GM23338 (cell line): ENCODE data around the gene RAB11B. TPM values are rescaled to one million over a fixed set of nuclear protein-coding genes. Genes with fewer than 3 reads are reported as not detected.
"Not testable (repeated sequence)": the region's sequence is repeated elsewhere in the genome, so short reads cannot be mapped to it uniquely, and the experiment has no call there.

Experiments used
- ATAC-seq: fragments of 200-7000 bp; cut with Tn5 transposase; 3 replicates; pipeline ENCODE4 v1.9.1; 2020
- DNase-seq: peaks from one replicate; pipeline ENCODE4 v3.0.0-alpha.2; 2015; ENCODE audit warnings: low spot score
- H2AFZ ChIP-seq: fragments of 200-600 bp; sonication (generic); 2 replicates; pipeline ENCODE4 v1.8.0; 2016; ENCODE audit warnings: antibody characterized with exemption, mild to moderate bottlenecking, moderate library complexity
- H3F3A ChIP-seq: fragments of 200-600 bp; sonication (generic); replicated peaks from 2 replicates; pipeline ENCODE4 v1.8.0; 2017; ENCODE audit warnings: antibody characterized with exemption, mixed run types, low read depth
- H3K27ac ChIP-seq: fragments of 200-600 bp; sonication (generic); 2 replicates; pipeline ENCODE4 v1.6.1; 2016; ENCODE audit warnings: low read depth
- H3K27me3 ChIP-seq: fragments of 200-600 bp; sonication (generic); 2 replicates; pipeline ENCODE4 v1.8.0; 2016; ENCODE audit warnings: mild to moderate bottlenecking, mixed run types, moderate library complexity; ENCODE audit not compliant: insufficient read depth
- H3K36me3 ChIP-seq: fragments of 200-600 bp; sonication (generic); 2 replicates; pipeline ENCODE4 v1.8.0; 2016; ENCODE audit warnings: mild to moderate bottlenecking; ENCODE audit not compliant: insufficient read depth
- H3K4me1 ChIP-seq: fragments of 200-600 bp; sonication (generic); 2 replicates; pipeline ENCODE4 v1.8.0; 2016; ENCODE audit warnings: mild to moderate bottlenecking, moderate library complexity; ENCODE audit not compliant: insufficient read depth
- H3K4me2 ChIP-seq: fragments of 200-600 bp; sonication (generic); 2 replicates; pipeline ENCODE4 v1.7.1; 2017; ENCODE audit warnings: mixed run types
- H3K4me3 ChIP-seq: fragments of 200-600 bp; sonication (generic); 2 replicates; pipeline ENCODE4 v1.6.1; 2016; ENCODE audit warnings: mixed run types
- H3K79me2 ChIP-seq: fragments of 200-600 bp; sonication (generic); replicated peaks from 2 replicates; pipeline ENCODE4 v1.8.0; 2017; ENCODE audit warnings: mild to moderate bottlenecking; ENCODE audit not compliant: insufficient read depth
- H3K9me2 ChIP-seq: fragments of 200-600 bp; sonication (generic); 2 replicates; pipeline ENCODE4 v1.8.0; 2017; ENCODE audit not compliant: insufficient read depth
- H4K20me1 ChIP-seq: fragments of 200-600 bp; sonication (generic); replicated peaks from 2 replicates; pipeline ENCODE4 v1.8.0; 2017; ENCODE audit warnings: mild to moderate bottlenecking; ENCODE audit not compliant: insufficient read depth
- H3K27ac Mint-ChIP-seq: 2 replicates; pipeline ENCODE4 v1.8.0; 2020; ENCODE audit warnings: inconsistent platforms, mild to moderate bottlenecking, moderate library complexity, mixed read lengths
- H3K27me3 Mint-ChIP-seq: 3 replicates; pipeline ENCODE4 v1.8.0; 2022; ENCODE audit warnings: low read depth, mild to moderate bottlenecking, moderate library complexity, mixed read lengths, inconsistent platforms; ENCODE audit not compliant: insufficient read depth, poor library complexity
- H3K36me3 Mint-ChIP-seq: 3 replicates; pipeline ENCODE4 v1.8.0; 2021; ENCODE audit warnings: low read depth, mild to moderate bottlenecking, inconsistent platforms, moderate library complexity, mixed read lengths
- H3K4me1 Mint-ChIP-seq: 3 replicates; pipeline ENCODE4 v1.8.0; 2020; ENCODE audit warnings: mild to moderate bottlenecking, inconsistent platforms, mixed read lengths
- H3K4me3 Mint-ChIP-seq: 3 replicates; pipeline ENCODE4 v1.8.0; 2021; ENCODE audit warnings: moderate library complexity, mild to moderate bottlenecking, inconsistent platforms, mixed read lengths
- H3K9me3 Mint-ChIP-seq: 3 replicates; pipeline ENCODE4 v1.8.0; 2020; ENCODE audit warnings: moderate library complexity, mild to moderate bottlenecking, inconsistent platforms, mixed read lengths
- REST ChIP-seq: IDR thresholded peaks from one replicate; pipeline ENCODE4 v1.6.1; 2018; ENCODE audit warnings: antibody characterized with exemption; ENCODE audit not compliant: unreplicated experiment
- STAT1 ChIP-seq: IDR thresholded peaks from one replicate; pipeline ENCODE4 v1.6.1; 2016; ENCODE audit warnings: antibody characterized with exemption; ENCODE audit not compliant: unreplicated experiment
- polyA plus RNA-seq: library from polyadenylated mRNA; unstranded; fragments of >200 nt; fragmentation: Nextera tagmentation; extraction: Ambion mirVana; gene quantifications from 2 replicates; pipeline ENCODE4 v1.2.1, GENCODE V29; 2016
- total RNA-seq: library from RNA; depleted of rRNA; stranded (reverse); fragments of >200 nt; shearing (Covaris generic); gene quantifications from 2 replicates; pipeline ENCODE4 v1.2.3, GENCODE V29; 2014
- TF ChIP-seq, protein P1 (sequence below), 2 experiments: fragments of 200-600 bp in 1 of 2; sonication (generic) in 1 of 2; conservative IDR thresholded peaks; 2 replicates each; pipeline versions ENCODE4 v1.5.1 to v1.6.1; 2016 to 2017; ENCODE audit warnings: antibody characterized with exemption in 2 of 2, low read depth in 2 of 2, mild to moderate bottlenecking in 2 of 2, moderate library complexity in 1 of 2

The RAB11B gene
- total and polyA plus RNA-seq, 2 experiments from 2014 or later = 66.0 to 79.6 TPM

GRCh38 chr19:8373867-8374813, 16.0 kb upstream of the RAB11B start:
- Mint-ChIP-seq H3K27me3 (peaks cover 8% of the 10 kb centered on the region), H3K4me3 (no peak overlapping the region), H3K36me3 (peaks cover 14% of the 10 kb centered on the region), H3K4me1 (no peaks in the 10 kb centered on the region), H3K9me3 (peaks cover 7% of the 10 kb centered on the region), H3K27ac (no peak overlapping the region)
- H3K4me1 ChIP-seq = no peaks in the 10 kb centered on the region
- ATAC-seq (peak; percentile 50; the same call in 2 of the 3 replicates), DNase-seq (no peak)
- H3K4me2 ChIP-seq = no peak overlapping the region
- TF ChIP-seq, protein P1, sequence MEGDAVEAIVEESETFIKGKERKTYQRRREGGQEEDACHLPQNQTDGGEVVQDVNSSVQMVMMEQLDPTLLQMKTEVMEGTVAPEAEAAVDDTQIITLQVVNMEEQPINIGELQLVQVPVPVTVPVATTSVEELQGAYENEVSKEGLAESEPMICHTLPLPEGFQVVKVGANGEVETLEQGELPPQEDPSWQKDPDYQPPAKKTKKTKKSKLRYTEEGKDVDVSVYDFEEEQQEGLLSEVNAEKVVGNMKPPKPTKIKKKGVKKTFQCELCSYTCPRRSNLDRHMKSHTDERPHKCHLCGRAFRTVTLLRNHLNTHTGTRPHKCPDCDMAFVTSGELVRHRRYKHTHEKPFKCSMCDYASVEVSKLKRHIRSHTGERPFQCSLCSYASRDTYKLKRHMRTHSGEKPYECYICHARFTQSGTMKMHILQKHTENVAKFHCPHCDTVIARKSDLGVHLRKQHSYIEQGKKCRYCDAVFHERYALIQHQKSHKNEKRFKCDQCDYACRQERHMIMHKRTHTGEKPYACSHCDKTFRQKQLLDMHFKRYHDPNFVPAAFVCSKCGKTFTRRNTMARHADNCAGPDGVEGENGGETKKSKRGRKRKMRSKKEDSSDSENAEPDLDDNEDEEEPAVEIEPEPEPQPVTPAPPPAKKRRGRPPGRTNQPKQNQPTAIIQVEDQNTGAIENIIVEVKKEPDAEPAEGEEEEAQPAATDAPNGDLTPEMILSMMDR (conservative IDR thresholded peaks at IDR 0.05; ENCODE audit: low read depth in 2 of 2) = peak in 1 of 2 experiments; percentile 53; a peak in 2 of 4 replicates
- no peak for TF ChIP-seq STAT1
- TF ChIP-seq REST = no peak
- no peaks in the 10 kb centered on the region for H4K20me1 ChIP-seq
- no peaks in the 10 kb centered on the region for H3K27me3 ChIP-seq
- H2AFZ ChIP-seq = no peak overlapping the region
- no peaks in the 10 kb centered on the region for H3K79me2 ChIP-seq
- H3K4me3 ChIP-seq = no peak overlapping the region
- no peaks in the 10 kb centered on the region for H3K36me3 ChIP-seq
- H3K27ac ChIP-seq = no peak overlapping the region
- H3K9me2 ChIP-seq = no peaks in the 10 kb centered on the region
- H3F3A ChIP-seq = 0 out of 2 replicates have a peak, but pooled peaks cover 2% of the 10 kb centered on the region

DNA sequence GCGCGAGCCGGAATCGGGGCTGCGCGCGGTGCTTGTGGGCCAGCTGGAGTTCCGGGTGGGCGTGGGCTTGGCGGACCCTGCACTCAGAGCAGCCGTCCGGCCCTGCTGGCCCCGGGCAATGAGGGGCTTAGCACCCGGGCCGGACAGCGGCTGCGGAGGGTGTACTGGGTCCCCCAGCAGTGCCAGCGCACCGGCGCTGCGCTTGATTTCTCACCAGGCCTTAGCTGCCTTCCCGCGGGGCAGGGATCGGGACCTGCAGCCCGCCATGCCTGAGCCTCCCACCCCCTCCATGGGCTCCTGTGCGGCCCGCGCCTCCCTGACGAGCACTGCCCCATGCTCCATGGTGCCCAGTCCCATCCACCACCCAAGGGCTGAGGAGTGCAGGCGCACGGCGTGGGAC, 14.4 kb upstream of the RAB11B start:
- Mint-ChIP-seq H3K36me3 (peaks cover 20% of the 10 kb centered on the region), H3K27me3 (peaks cover 10% of the 10 kb centered on the region), H3K9me3 (peaks cover 14% of the 10 kb centered on the region)
- not testable (repeated sequence) for H3K4me3 ChIP-seq, DNase-seq, H2AFZ ChIP-seq, ATAC-seq, H3K27ac Mint-ChIP-seq, H3K4me1 ChIP-seq, H3K79me2 ChIP-seq, H3K4me3 Mint-ChIP-seq, H3K9me2 ChIP-seq, H3K36me3 ChIP-seq, H3K27ac ChIP-seq, H4K20me1 ChIP-seq, H3K4me1 Mint-ChIP-seq, H3F3A ChIP-seq, H3K27me3 ChIP-seq, H3K4me2 ChIP-seq

- H4K20me1 ChIP-seq, H3K4me1 ChIP-seq, H3K27ac Mint-ChIP-seq, H3K4me3 ChIP-seq, H3K9me2 ChIP-seq, H3K27ac ChIP-seq, H3K4me2 ChIP-seq, DNase-seq, H3K36me3 ChIP-seq, H2AFZ ChIP-seq, H3K27me3 Mint-ChIP-seq, H3F3A ChIP-seq, ATAC-seq, H3K79me2 ChIP-seq, H3K4me3 Mint-ChIP-seq, H3K27me3 ChIP-seq: not testable (repeated sequence)
- H3K36me3 Mint-ChIP-seq = peaks cover 20% of the 10 kb centered on the region
- peaks cover 12% of the 10 kb centered on the region for H3K9me3 Mint-ChIP-seq
- H3K4me1 Mint-ChIP-seq = peaks cover 12% of the 10 kb centered on the region
Measured at GRCh38 chr19:8376373-8376974, 13.7 kb upstream of the RAB11B start.
